Keratinocyte (primary cell): ENCODE results near the gene FAM9A. TPM values are rescaled to one million over a fixed set of nuclear protein-coding genes. Genes with fewer than 3 reads are reported as not detected.

ENCODE experiments used
- DNase-seq: peaks from one replicate; pipeline ENCODE4 v3.0.0-alpha.2; 2011; ENCODE audit warnings: low read depth, missing footprints, low spot score
- FAIRE-seq: peaks from 2 replicates; lab custom pipeline; 2011; peaks lifted over from hg19 to GRCh38; lab: Jason Lieb, UNC
- H2AFZ ChIP-seq: 2 replicates; pipeline ENCODE4 v1.6.0; 2012; ENCODE audit warnings: low read length, control low read depth, inconsistent platforms; ENCODE audit not compliant: control insufficient read depth
- H3K27ac ChIP-seq: 2 replicates; pipeline ENCODE4 v1.5.1; 2011; ENCODE audit warnings: low read length; ENCODE audit not compliant: control insufficient read depth, insufficient read depth
- H3K27me3 ChIP-seq: 3 replicates; pipeline ENCODE4 v1.6.0; 2011; ENCODE audit warnings: low read length; ENCODE audit not compliant: control insufficient read depth, insufficient read depth; ENCODE audit errors: extremely low read depth
- H3K36me3 ChIP-seq, 2 experiments: 2 replicates in 1 of 2; 3 replicates in 1 of 2; pipeline ENCODE4 v1.5.1; 2011; ENCODE audit warnings: low read length in 2 of 2, mild to moderate bottlenecking in 1 of 2; ENCODE audit not compliant: control insufficient read depth in 2 of 2, insufficient read depth in 2 of 2; ENCODE audit errors: extremely low read depth in 1 of 2
- H3K4me1 ChIP-seq: 3 replicates; pipeline ENCODE4 v1.5.1; 2011; ENCODE audit warnings: low read length; ENCODE audit not compliant: control insufficient read depth, insufficient read depth; ENCODE audit errors: extremely low read depth
- H3K4me2 ChIP-seq: 3 replicates; pipeline ENCODE4 v1.6.0; 2011; ENCODE audit warnings: low read depth, low read length; ENCODE audit not compliant: control insufficient read depth, insufficient read depth; ENCODE audit errors: extremely low read depth
- H3K4me3 ChIP-seq, 3 experiments: fragments of 200-600 bp in 1 of 3; sonication (generic) in 1 of 3; 2 replicates in 2 of 3; 3 replicates in 1 of 3; pipeline ENCODE4 v1.5.1; 2011 to 2016; ENCODE audit warnings: low read length in 3 of 3, mild to moderate bottlenecking in 3 of 3, control low read depth in 2 of 3, inconsistent platforms in 1 of 3, low read depth in 1 of 3, mixed read lengths in 1 of 3, mixed run types in 1 of 3, moderate library complexity in 1 of 3; ENCODE audit not compliant: control insufficient read depth in 2 of 3, insufficient read depth in 2 of 3; ENCODE audit errors: extremely low read depth in 1 of 3
- H3K79me2 ChIP-seq: 2 replicates; pipeline ENCODE4 v1.6.0; 2012; ENCODE audit warnings: low read length; ENCODE audit not compliant: control insufficient read depth, insufficient read depth
- H3K9ac ChIP-seq: 3 replicates; pipeline ENCODE4 v1.6.0; 2011; ENCODE audit warnings: low read length; ENCODE audit not compliant: control insufficient read depth, insufficient read depth; ENCODE audit errors: extremely low read depth
- H3K9me1 ChIP-seq: 3 replicates; pipeline ENCODE4 v1.6.0; 2011; ENCODE audit warnings: low read length; ENCODE audit not compliant: control insufficient read depth, insufficient read depth; ENCODE audit errors: extremely low read depth
- H3K9me3 ChIP-seq: 2 replicates; pipeline ENCODE4 v1.5.1; 2012; ENCODE audit warnings: low read depth, low read length; ENCODE audit not compliant: control insufficient read depth
- H4K20me1 ChIP-seq: 3 replicates; pipeline ENCODE4 v1.6.0; 2011; ENCODE audit warnings: low read length; ENCODE audit not compliant: control insufficient read depth, insufficient read depth; ENCODE audit errors: extremely low read depth
- EZH2 ChIP-seq: IDR thresholded peaks from one replicate; pipeline ENCODE4 v1.6.1; 2012; ENCODE audit warnings: inconsistent platforms, mild to moderate bottlenecking, low read length, moderate library complexity
- dilution Hi-C: fragments of 300-500 bp; cut with MboI; formaldehyde crosslinking; loops from one replicate; pipeline ENCODE4 v1.7.0; 2020; ENCODE audit warnings: low sequenced_read_pairs; ENCODE audit not compliant: extremely low pct_ligation_motif_present
- polyA plus RNA-seq, 5 experiments: library from polyadenylated mRNA; depleted of rRNA in 3 of 5; stranded (reverse) in 3 of 5; stranded (forward) in 1 of 5; unstranded in 1 of 5; fragments of >200 nt; gene quantifications; 1 replicate in 1 of 5; 2 replicates in 3 of 5; 3 replicates in 1 of 5; pipeline versions ENCODE4 v1.2.1 to v1.2.3, GENCODE V29; 2011 to 2012; ENCODE audit warnings: missing spikeins in 2 of 5, low read depth in 1 of 5, low replicate concordance in 1 of 5
- TF ChIP-seq, protein P1 (sequence below), 3 experiments: IDR thresholded peaks in 1 of 3; conservative IDR thresholded peaks in 1 of 3; optimal IDR thresholded peaks in 1 of 3; 2 replicates in 2 of 3; 3 replicates in 1 of 3; pipeline versions ENCODE3 to v1.5.1; 2011; ENCODE audit warnings: low read length in 3 of 3, mild to moderate bottlenecking in 3 of 3, moderate library complexity in 2 of 3, control low read depth in 1 of 3, inconsistent platforms in 1 of 3; ENCODE audit not compliant: insufficient read depth in 2 of 3; ENCODE audit errors: extremely low read depth in 1 of 3

FAM9A gene
- polyA plus RNA-seq, 1 donor (not counting 4 experiments of a cell fraction or from before 2014, with no cell fraction given): not detected

DNA sequence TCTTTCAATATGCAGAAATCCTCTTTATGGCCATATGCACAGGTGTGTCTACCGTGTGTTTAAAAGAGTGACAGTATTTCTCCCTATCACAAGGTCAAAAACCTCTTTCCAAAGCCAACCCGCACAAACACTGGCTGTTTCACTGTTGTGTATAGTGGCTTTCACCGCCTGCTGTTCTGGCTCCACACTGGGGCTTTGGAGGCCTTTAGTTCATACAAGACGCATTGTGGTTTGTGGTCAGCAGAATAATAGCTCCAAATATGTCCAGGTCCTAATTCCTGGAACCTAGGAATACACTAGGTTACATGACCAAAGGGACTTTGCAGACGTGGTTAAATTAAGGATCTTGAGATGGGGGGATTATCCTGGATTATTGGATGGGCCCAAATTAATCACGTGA lies 40.7 kb upstream of the FAM9A start:
- H3K4me3 ChIP-seq: no peak overlapping the region
- H2AFZ ChIP-seq: no peak overlapping the region
- TF ChIP-seq, protein P1, sequence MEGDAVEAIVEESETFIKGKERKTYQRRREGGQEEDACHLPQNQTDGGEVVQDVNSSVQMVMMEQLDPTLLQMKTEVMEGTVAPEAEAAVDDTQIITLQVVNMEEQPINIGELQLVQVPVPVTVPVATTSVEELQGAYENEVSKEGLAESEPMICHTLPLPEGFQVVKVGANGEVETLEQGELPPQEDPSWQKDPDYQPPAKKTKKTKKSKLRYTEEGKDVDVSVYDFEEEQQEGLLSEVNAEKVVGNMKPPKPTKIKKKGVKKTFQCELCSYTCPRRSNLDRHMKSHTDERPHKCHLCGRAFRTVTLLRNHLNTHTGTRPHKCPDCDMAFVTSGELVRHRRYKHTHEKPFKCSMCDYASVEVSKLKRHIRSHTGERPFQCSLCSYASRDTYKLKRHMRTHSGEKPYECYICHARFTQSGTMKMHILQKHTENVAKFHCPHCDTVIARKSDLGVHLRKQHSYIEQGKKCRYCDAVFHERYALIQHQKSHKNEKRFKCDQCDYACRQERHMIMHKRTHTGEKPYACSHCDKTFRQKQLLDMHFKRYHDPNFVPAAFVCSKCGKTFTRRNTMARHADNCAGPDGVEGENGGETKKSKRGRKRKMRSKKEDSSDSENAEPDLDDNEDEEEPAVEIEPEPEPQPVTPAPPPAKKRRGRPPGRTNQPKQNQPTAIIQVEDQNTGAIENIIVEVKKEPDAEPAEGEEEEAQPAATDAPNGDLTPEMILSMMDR (optimal IDR thresholded peaks at IDR 0.05 in 1 of 3, IDR thresholded peaks at IDR 0.05 in 1 of 3, conservative IDR thresholded peaks at IDR 0.05 in 1 of 3; ENCODE audit: extremely low read depth in 1 of 3, insufficient read depth in 2 of 3, low read length in 3 of 3): no peak
- TF ChIP-seq EZH2: no peak
- no peaks in the 10 kb centered on the region for H3K9me3 ChIP-seq
- no peak for DNase-seq
- no peak for FAIRE-seq
- dilution Hi-C loops: no loop called here
- H4K20me1 ChIP-seq: no peaks in the 10 kb centered on the region
- no peaks in the 10 kb centered on the region for H3K9me1 ChIP-seq
- no peaks in the 10 kb centered on the region for H3K27me3 ChIP-seq
- no peaks in the 10 kb centered on the region for H3K36me3 ChIP-seq
- H3K79me2 ChIP-seq: no peaks in the 10 kb centered on the region
- H3K9ac ChIP-seq: no peak overlapping the region
- peaks cover 2% of the 10 kb centered on the region for H3K4me1 ChIP-seq
- no peak overlapping the region for H3K27ac ChIP-seq
- H3K4me2 ChIP-seq: no peak overlapping the region

DNA sequence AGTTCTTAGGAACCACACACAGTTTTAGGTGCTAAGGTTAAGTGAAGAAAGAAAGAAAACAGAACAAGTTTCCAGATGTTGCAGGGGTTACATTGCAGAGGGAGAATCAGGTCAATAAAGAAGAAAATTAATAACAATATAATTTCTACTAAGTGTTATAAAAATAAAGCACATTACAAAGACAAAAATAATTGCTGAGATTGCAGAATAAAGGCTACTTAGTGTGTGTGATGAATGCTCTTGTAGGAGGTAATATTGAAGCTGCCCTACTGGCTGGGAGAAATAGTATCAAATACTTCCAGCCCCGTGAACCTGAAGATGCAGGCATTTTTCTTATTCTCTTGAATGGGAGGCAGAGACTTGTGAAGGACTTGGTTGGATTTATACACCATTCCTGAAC lies 33.2 kb upstream of the FAM9A start:
- Histone ChIP-seq H3K9me1 (no peaks in the 10 kb centered on the region), H3K27ac (no peak overlapping the region), H3K36me3 (no peaks in the 10 kb centered on the region), H3K9me3 (no peaks in the 10 kb centered on the region), H3K79me2 (no peaks in the 10 kb centered on the region), H3K4me3 (no peak overlapping the region), H2AFZ (no peak overlapping the region), H4K20me1 (no peaks in the 10 kb centered on the region), H3K4me1 (no peaks in the 10 kb centered on the region), H3K4me2 (no peak overlapping the region), H3K27me3 (no peaks in the 10 kb centered on the region), H3K9ac (no peak overlapping the region)
- dilution Hi-C loops: no loop called here
- no peak for DNase-seq
- no peak for TF ChIP-seq EZH2
- TF ChIP-seq, protein P1 (optimal IDR thresholded peaks at IDR 0.05 in 1 of 3, IDR thresholded peaks at IDR 0.05 in 1 of 3, conservative IDR thresholded peaks at IDR 0.05 in 1 of 3; ENCODE audit: extremely low read depth in 1 of 3, insufficient read depth in 2 of 3, low read length in 3 of 3): no peak
- FAIRE-seq: no peak
